ENCODE measurements around the gene HOXB6. TPM values are rescaled to one million over a fixed set of nuclear protein-coding genes. Genes with fewer than 3 reads are reported as not detected.

The HOXB6 gene
- total RNA-seq, 1 donor from 2014 or later, result not detected

- DNase-seq, result no peak
These were observed 38.7 kb downstream of the HOXB6 start for GRCh38 chr17:48565925-48566710.

GRCh38 chr17:48565022-48565554 lies 39.7 kb downstream of the HOXB6 start:
- DNase-seq, result no peak

GRCh38 chr17:48564188-48565021 lies 40.4 kb downstream of the HOXB6 start:
- DNase-seq, result no peak

GRCh38 chr17:48563867-48564187 lies 41.0 kb downstream of the HOXB6 start:
- DNase-seq, result no peak

- no peak for DNase-seq
These were observed 41.4 kb downstream of the HOXB6 start for GRCh38 chr17:48563385-48563838.

GRCh38 chr17:48562934-48563333 lies 41.9 kb downstream of the HOXB6 start:
- DNase-seq, result no peak

GRCh38 chr17:48561884-48562810 lies 42.6 kb downstream of the HOXB6 start:
- no peak for DNase-seq

GRCh38 chr17:48559840-48560817 lies 44.7 kb downstream of the HOXB6 start:
- DNase-seq, result no peak

- DNase-seq, result no peak
These were observed 45.5 kb downstream of the HOXB6 start for GRCh38 chr17:48559122-48559839.

GRCh38 chr17:48558831-48559121 lies 46.0 kb downstream of the HOXB6 start:
- no peak for DNase-seq

GRCh38 chr17:48558057-48558830 lies 46.5 kb downstream of the HOXB6 start:
- DNase-seq, result no peak

GRCh38 chr17:48556576-48557401 lies 48.0 kb downstream of the HOXB6 start:
- no peak for DNase-seq

- no peak for DNase-seq
These were observed 48.6 kb downstream of the HOXB6 start for GRCh38 chr17:48556229-48556575.

GRCh38 chr17:48555258-48556228 lies 49.2 kb downstream of the HOXB6 start:
- no peak for DNase-seq

- DNase-seq, result no peak
These were observed 50.2 kb downstream of the HOXB6 start for GRCh38 chr17:48554412-48555257.

GRCh38 chr17:48553826-48554225 lies 51.0 kb downstream of the HOXB6 start:
- DNase-seq, result no peak

- no peak for DNase-seq
These were observed 51.6 kb downstream of the HOXB6 start for GRCh38 chr17:48553190-48553547.

Data from occipital lobe (tissue), 2 donors.